ENCODE results near the gene PLPP1. TPM values are rescaled to one million over a fixed set of nuclear protein-coding genes. Genes with fewer than 3 reads are reported as not detected.
A peak's percentile ranks its signal among the peaks of the same experiment; 100 is the strongest.

Gene PLPP1
- polyA plus RNA-seq, 2 of the 4 experiments (the other 2 are of a cell fraction): 37.7 to 71.6 TPM

GRCh38 chr5:55437859-55438206, 96.9 kb downstream of the PLPP1 start:
- peak overlapping the region; percentile 69 to 83 for H3K27ac ChIP-seq
- H3K4me2 ChIP-seq: peak overlapping the region; percentile 72
- ATAC-seq (peak; percentile 50 to 52), FAIRE-seq (no peak), DNase-seq (ENCODE audit: low read depth in 1 of 2, low spot score in 1 of 2) (no peak)
- H3K4me1 ChIP-seq: peaks cover 37% of the 10 kb centered on the region
- peaks cover 14% of the 10 kb centered on the region; the same call in 2 of the 3 replicates for H3K9me3 ChIP-seq
- TF ChIP-seq HOXA7 (CRISPR knock-in tag; IDR thresholded peaks at IDR 0.05): no peak
- no peak for TF ChIP-seq JUNB (IDR thresholded peaks at IDR 0.05)
- no peak for TF ChIP-seq JUN (IDR thresholded peaks at IDR 0.05)
- TF ChIP-seq SMC3 (IDR thresholded peaks at IDR 0.05): no peak
- no peak for TF ChIP-seq ZSCAN20 (CRISPR knock-in tag; IDR thresholded peaks at IDR 0.05)
- no peak for TF ChIP-seq ZFP36 (IDR thresholded peaks at IDR 0.05; ENCODE audit: borderline replicate concordance, partially characterized antibody)
- no peak for TF ChIP-seq POLR2AphosphoS2 (conservative IDR thresholded peaks at IDR 0.05; ENCODE audit: low read length)
- TF ChIP-seq RARB (CRISPR knock-in tag; IDR thresholded peaks at IDR 0.05): no peak
- TF ChIP-seq, protein P1, sequence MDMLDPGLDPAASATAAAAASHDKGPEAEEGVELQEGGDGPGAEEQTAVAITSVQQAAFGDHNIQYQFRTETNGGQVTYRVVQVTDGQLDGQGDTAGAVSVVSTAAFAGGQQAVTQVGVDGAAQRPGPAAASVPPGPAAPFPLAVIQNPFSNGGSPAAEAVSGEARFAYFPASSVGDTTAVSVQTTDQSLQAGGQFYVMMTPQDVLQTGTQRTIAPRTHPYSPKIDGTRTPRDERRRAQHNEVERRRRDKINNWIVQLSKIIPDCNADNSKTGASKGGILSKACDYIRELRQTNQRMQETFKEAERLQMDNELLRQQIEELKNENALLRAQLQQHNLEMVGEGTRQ (IDR thresholded peaks at IDR 0.05): no peak
- TF ChIP-seq MAZ (IDR thresholded peaks at IDR 0.05; ENCODE audit: borderline replicate concordance, low read depth, low read length): no peak
- TF ChIP-seq HEYL (CRISPR knock-in tag; IDR thresholded peaks at IDR 0.05): no peak
- TF ChIP-seq KDM1A (IDR thresholded peaks at IDR 0.05; ENCODE audit: low read depth): no peak
- TF ChIP-seq, protein P2, sequence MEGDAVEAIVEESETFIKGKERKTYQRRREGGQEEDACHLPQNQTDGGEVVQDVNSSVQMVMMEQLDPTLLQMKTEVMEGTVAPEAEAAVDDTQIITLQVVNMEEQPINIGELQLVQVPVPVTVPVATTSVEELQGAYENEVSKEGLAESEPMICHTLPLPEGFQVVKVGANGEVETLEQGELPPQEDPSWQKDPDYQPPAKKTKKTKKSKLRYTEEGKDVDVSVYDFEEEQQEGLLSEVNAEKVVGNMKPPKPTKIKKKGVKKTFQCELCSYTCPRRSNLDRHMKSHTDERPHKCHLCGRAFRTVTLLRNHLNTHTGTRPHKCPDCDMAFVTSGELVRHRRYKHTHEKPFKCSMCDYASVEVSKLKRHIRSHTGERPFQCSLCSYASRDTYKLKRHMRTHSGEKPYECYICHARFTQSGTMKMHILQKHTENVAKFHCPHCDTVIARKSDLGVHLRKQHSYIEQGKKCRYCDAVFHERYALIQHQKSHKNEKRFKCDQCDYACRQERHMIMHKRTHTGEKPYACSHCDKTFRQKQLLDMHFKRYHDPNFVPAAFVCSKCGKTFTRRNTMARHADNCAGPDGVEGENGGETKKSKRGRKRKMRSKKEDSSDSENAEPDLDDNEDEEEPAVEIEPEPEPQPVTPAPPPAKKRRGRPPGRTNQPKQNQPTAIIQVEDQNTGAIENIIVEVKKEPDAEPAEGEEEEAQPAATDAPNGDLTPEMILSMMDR (IDR thresholded peaks at IDR 0.05): no peak
- TF ChIP-seq CHD4 (IDR thresholded peaks at IDR 0.05; ENCODE audit: borderline replicate concordance): no peak
- no peak for TF ChIP-seq TP53 (CRISPR knock-in tag; IDR thresholded peaks at IDR 0.05)
- no peak for TF ChIP-seq RFX5 (IDR thresholded peaks at IDR 0.05)
- TF ChIP-seq RNF2 (IDR thresholded peaks at IDR 0.05; ENCODE audit: borderline replicate concordance, low read depth): no peak
- TF ChIP-seq NR3C1 (IDR thresholded peaks at IDR 0.05): no peak
- WGBS (ENCODE audit: missing lambda C conversion rate): 70% methylated on average over 2 of the region's 2 CpGs
- POLR2A ChIA-PET: no interaction called here
- CTCF ChIA-PET: no interaction called here
- H3K4me3 ChIP-seq: no peak overlapping the region; the same call in 2 of the 3 replicates

- Histone ChIP-seq H3K4me3 (no peak overlapping the region; the same call in 2 of the 3 replicates), H3K27ac (peak overlapping the region; percentile 69 to 83), H3K9me3 (peaks cover 14% of the 10 kb centered on the region; the same call in 2 of the 3 replicates), H3K4me2 (peak overlapping the region; percentile 72), H3K4me1 (peaks cover 37% of the 10 kb centered on the region)
- ChIA-PET CTCF (no interaction called here), POLR2A (no interaction called here)
- FAIRE-seq (no peak), DNase-seq (ENCODE audit: low read depth in 1 of 2, low spot score in 1 of 2) (no peak), ATAC-seq (no peak)
- 65% methylated on average over 1 of the region's 1 CpG for WGBS (ENCODE audit: missing lambda C conversion rate)
- TF ChIP-seq EHMT2 (IDR thresholded peaks at IDR 0.05; ENCODE audit: low read depth): no peak
- TF ChIP-seq, protein P2 (IDR thresholded peaks at IDR 0.05): no peak
- no peak for TF ChIP-seq ZNF302 (CRISPR knock-in tag; IDR thresholded peaks at IDR 0.05)
- no peak for TF ChIP-seq HEYL (CRISPR knock-in tag; IDR thresholded peaks at IDR 0.05)
- TF ChIP-seq MAFK (IDR thresholded peaks at IDR 0.05; ENCODE audit: partially characterized antibody): no peak
- TF ChIP-seq, protein P3, sequence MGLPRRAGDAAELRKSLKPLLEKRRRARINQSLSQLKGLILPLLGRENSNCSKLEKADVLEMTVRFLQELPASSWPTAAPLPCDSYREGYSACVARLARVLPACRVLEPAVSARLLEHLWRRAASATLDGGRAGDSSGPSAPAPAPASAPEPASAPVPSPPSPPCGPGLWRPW (IDR thresholded peaks at IDR 0.05): no peak
- TF ChIP-seq, protein P4, sequence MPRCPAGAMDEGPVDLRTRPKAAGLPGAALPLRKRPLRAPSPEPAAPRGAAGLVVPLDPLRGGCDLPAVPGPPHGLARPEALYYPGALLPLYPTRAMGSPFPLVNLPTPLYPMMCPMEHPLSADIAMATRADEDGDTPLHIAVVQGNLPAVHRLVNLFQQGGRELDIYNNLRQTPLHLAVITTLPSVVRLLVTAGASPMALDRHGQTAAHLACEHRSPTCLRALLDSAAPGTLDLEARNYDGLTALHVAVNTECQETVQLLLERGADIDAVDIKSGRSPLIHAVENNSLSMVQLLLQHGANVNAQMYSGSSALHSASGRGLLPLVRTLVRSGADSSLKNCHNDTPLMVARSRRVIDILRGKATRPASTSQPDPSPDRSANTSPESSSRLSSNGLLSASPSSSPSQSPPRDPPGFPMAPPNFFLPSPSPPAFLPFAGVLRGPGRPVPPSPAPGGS (IDR thresholded peaks at IDR 0.05): no peak
- no peak for TF ChIP-seq SREBF2 (IDR thresholded peaks at IDR 0.05)
- no peak for TF ChIP-seq RFX5 (IDR thresholded peaks at IDR 0.05)
- no peak for TF ChIP-seq TP53 (CRISPR knock-in tag; IDR thresholded peaks at IDR 0.05)
- no peak for TF ChIP-seq CEBPB (IDR thresholded peaks at IDR 0.05)
- no peak for TF ChIP-seq CHD2 (IDR thresholded peaks at IDR 0.05; ENCODE audit: low read length, partially characterized antibody)
Measured at GRCh38 chr5:55437452-55437851, 97.3 kb downstream of the PLPP1 start.

Data from A549 (cell line).